ENCODE data around the gene LGALS7.
A peak's percentile ranks its signal among the peaks of the same experiment; 100 is the strongest.
"Not testable (repeated sequence)": the region's sequence is repeated elsewhere in the genome, so short reads cannot be mapped to it uniquely, and the experiment has no call there.

Gene LGALS7

DNA sequence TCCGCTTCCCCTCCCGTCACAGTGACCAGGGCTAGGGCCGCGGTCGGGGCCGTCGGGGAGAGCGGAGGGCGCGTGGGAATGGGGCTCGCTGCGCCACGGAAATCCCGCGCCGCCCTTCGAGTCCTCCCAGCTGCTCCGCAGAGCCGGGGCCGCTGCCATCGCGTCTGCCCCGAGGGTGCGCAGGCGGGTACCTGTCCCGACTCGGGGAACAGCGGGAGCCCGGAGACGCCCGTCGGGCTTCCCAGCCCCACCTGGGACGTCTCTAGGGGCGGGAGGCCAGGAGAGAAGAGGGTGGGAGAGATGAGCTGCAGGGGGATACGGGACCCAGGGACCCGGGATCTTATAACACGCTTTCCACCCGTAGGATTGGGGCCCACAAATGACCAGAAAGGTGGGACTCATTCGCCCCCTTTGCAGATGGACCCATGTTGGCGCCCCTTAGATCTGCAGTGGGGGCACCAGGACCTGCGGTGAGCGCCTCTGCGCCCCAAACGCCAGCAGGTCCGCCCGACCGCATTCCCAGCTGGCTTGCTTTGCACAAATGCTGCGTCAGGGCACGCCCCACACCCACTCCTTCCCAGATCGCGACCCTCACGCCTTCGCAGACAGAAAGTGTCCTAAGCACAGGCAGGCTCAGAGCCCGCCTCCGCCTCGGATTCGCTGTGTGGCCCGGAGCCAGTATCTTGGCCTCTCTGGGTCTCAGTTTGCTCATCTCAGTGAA, 2.9 kb downstream of the LGALS7 start:
- not testable (repeated sequence) for DNase-seq

- peak; percentile 89 for DNase-seq
These were observed 3.6 kb downstream of the LGALS7 start for GRCh38 chr19:38769635-38770211.

DNA sequence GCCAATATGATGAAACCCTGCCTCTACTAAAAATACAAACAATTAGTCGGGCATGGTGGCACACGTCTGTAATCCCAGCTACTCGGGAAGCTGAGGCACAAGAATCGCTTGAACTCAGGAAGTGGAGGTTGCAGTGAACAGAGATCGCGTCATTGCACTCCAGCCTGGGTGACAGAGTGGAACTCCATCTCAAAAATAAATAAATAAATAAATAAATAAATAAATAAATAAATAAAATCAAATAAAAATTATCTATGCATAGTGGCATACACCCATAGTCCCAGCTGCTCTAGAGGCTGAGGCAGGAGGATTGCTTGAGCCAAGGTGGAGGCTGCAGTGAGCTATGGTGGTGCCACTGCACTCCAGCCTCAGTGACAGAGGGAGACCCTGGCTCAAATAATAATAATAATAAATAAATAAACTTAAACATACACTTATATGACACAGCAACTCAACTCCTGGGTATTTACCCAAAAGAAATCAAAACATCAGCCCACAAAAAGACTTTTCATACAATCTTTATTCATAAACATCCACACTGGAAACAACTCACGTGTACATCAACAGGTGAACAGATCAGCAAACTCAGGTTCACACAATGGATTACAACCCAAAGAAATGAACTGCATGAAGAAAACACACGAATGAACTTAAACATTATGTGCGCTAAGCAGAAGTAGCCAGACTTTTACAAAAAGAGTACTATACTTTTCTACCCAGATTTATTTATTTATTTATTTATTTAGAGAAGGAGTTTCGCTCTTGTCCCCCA, 6.9 kb downstream of the LGALS7 start:
- DNase-seq, result no peak

GRCh38 chr19:38765214-38765613, 8.1 kb downstream of the LGALS7 start:
- DNase-seq, result no peak

DNA sequence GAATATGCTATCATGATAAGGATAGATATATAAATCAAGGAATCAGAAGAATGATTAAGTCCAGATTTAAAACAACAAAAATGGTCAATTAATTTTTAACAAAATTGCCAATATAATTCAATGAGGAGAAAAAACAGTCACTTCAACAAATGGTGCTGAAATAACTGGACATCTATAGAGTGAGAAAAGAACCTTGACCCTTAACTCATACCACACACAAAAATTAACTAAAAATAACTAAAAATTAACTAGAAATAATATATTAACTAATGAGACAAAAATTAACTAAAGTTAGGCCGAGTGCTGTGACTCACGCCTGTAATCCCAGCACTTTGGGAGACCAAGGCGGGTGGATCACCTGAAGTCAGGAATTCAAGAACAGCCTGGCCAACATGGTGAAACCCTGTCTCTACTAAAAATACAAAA, 9.5 kb downstream of the LGALS7 start:
- DNase-seq, result no peak

GRCh38 chr19:38761884-38762389, 11.4 kb downstream of the LGALS7 start:
- not testable (repeated sequence) for DNase-seq

- not testable (repeated sequence) for DNase-seq
These were observed 12.4 kb downstream of the LGALS7 start for GRCh38 chr19:38760805-38761517.

DNA sequence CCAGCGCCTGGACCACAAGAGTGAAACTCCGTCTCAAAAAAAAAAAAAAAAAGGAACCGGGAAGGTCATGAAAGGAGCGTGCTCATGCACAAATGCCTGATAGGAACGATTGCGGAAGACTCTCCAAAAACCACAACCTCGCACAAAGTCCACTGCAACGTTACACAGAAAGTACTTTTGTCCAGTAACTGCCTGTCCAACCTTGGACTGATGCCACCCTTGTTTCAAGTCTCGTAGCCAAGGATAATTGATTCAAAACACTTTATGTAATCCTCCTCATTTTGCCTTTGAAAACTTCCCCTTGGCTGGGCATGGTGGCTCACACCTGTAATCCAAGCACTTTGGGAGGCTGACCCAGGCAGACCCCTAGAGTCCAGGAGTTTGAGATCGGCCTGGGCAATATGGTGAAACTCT, 13.7 kb downstream of the LGALS7 start:
- DNase-seq, result no peak

DNA sequence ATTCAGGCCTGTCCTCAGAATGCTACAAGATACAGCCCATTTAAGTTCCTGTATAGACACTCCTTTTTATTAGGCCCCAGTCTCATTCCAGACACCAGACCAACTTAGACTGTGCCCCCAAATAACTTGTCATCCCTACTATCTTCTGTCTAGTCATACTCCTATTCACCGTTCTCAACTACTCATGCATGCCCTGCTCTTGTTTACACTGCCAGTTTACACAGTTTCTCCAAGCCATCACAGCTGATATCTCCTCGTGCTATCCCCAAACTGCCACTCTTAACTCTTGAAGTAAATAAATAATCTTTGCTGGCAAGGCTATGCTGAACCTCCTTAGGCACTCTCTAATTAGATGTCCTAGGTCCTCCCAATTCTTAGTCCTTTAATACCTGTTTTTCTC, 19.1 kb downstream of the LGALS7 start:
- DNase-seq, result not testable (repeated sequence)

DNA sequence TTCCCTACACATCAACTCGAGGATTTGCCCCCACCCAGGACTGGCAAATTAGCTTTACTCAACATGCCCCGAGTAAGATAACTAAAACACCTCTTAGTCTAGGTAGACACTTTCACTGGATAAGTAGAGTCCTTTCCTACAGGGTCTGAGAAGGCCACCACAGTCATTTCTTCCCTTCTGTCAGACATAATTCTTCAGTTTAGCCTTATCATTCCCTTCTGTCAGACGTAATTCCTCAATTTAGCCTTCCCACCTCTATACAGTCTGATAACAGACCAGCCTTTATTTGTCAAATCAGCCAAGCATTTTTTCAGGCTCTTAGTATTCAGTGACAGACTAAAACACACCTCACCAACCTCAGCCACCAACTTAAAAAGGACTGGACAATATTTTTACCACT, 19.5 kb downstream of the LGALS7 start:
- DNase-seq, result not testable (repeated sequence)

DNA sequence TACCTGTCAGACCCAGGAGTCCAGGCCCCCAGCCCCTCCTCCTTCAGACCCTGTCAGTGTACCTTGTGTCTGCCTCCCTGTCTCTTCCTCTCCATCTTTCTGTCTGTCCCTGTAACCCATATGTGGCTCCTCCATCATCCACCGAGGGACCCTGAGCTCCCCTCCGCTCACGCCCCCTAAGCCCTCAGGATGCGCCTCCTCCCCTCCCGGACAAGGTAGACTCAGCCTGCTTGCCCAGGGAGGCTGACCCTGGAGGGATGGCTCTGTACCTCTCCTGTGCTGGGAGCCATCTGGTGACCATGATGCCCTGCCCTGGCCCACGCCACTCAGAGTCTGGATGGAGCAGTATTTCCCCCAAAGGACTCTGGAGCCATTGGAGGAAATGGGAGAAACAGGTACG, 28.0 kb downstream of the LGALS7 start:
- DNase-seq, result no peak

GRCh38 chr19:38744874-38745273, 28.4 kb downstream of the LGALS7 start:
- no peak for DNase-seq

- no peak for DNase-seq
These were observed 29.0 kb downstream of the LGALS7 start, which contains the start of gene CAPN12 for GRCh38 chr19:38744298-38744681. Gene CAPN12 (minus strand): TSS chr19:38744474. CDS start chr19:38744165, 309 bp downstream.

GRCh38 chr19:38743394-38744297, 29.7 kb downstream of the LGALS7 start:
- DNase-seq, result no peak

GRCh38 chr19:38742906-38743305, 30.4 kb downstream of the LGALS7 start:
- DNase-seq, result no peak

DNA sequence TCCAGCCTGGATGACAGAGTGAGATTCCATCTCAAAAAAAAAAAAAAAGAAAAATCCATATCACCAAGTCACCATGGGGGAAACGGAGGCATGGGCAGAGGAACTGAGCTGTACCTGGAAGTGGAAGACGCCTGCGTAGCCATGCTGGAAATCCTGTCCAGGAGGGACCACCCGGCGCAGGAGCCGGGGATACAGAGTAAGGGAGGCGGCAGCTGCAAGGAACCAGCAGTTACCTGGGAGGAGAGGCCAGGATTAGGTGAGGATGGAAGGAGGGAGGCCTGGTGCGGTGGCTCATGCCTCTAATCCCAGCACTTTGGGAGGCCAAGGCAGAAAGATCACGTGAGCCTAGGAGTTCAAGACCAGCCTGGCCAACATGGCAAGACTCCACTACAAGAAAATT, 31.0 kb downstream of the LGALS7 start:
- DNase-seq, result no peak

GRCh38 chr19:38741670-38742069, 31.6 kb downstream of the LGALS7 start:
- no peak for DNase-seq

DNA sequence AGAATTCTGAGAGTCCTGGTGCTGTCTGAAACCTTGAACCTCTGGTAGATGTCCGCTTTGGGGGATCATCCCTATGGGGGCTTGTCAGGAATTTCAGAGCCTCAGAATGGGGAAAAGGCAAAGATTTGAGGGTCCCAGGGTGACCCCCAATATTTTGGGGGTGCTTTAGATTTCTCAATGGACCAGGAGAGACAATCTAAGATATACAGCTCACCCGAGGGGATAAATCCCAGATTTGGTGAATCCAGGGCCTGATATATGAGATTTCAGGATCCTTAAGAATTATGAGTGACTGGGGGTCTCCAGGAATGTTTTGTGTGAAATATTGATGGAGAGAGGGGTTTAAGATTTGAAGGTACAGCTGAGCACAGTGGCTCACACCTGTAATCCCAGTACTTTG, 32.4 kb downstream of the LGALS7 start:
- DNase-seq, result no peak

DNA sequence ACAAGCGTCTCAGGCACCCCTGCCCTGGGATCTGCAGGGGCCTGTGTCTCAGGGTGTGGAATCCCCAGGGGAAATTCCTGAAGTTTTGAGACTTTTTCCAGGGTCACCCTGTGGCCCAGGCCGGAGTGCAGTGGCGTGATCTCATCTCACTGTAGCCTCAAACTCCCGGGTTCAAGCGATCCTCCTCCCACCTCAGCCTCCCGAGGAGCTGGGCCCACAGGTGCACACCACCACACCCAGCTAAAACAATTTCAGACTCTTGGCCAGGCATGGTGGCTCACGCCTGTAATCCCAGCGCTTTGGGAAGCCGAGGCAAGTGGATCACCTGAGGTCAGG, 33.1 kb downstream of the LGALS7 start:
- no peak for DNase-seq

DNA sequence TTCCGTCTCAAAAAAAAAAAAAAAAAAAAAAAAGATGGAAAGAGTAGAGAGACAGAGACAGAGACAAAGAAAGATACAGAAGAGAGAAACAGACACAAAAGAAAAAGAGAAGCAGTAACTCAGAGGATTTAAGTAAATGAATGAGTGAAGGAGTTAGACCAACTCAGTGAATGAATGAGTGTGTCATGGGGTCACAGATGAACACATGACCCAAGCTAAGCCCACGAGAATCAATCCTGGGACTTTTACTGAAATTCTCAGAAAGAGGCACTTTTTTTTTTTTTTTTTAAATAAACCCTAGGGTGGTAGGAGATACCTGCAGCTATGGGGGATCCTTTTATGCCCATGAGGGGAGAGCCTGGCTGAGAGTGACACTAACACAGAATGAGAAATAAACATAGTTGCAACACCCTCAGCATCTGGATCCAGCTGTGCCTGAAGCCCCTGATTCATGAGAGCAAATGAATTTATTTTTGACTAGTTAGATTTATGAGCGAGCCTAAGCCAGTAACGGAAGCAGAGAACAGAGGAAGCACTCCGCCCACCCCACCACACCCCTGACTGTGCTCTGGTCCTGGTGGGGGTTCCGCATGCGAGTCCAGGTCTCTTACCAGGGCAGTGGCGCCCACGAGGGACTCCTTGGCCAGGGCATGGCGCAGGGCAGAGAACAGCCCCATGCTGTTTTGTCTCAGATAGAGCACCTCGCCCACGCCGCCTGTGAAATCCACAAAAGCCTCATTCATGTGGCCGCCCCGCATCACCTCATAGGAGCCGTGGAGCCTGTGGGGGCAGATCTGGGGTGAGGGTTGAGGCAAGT, 33.7 kb downstream of the LGALS7 start:
- DNase-seq, result no peak

Measured in left hindlimb (tissue), 1 donor.